IMR-90 (cell line): Measurements from ENCODE around the gene DUSP8. TPM values are rescaled to one million over a fixed set of nuclear protein-coding genes. Genes with fewer than 3 reads are reported as not detected.
A peak's percentile ranks its signal among the peaks of the same experiment; 100 is the strongest.
"Not testable (repeated sequence)": the region's sequence is repeated elsewhere in the genome, so short reads cannot be mapped to it uniquely, and the experiment has no call there.

Experiments used
- ATAC-seq: fragments of 200-7000 bp; cut with Tn5 transposase; 2 replicates; pipeline ENCODE4 v1.9.1; 2020; ENCODE audit warnings: low read depth, mild to moderate bottlenecking, moderate library complexity
- BruUV-seq: library from RNA; stranded (reverse); fragments of 400-500 nt; replicated peaks from 2 replicates; lab custom pipeline; 2021; lab: Mats Ljungman, UMichigan
- CTCF ChIA-PET: fragments of 300-600 bp; formaldehyde crosslinking; extraction: SDS; loops from one replicate; lab custom pipeline; 2021; ENCODE audit warnings: antibody characterized with exemption; lab: Yijun Ruan, JAX
- POLR2A ChIA-PET: fragments of 300-600 bp; sonication (Branson Sonifier 250); formaldehyde crosslinking; loops from one replicate; lab custom pipeline; 2022; ENCODE audit warnings: antibody characterized with exemption; ENCODE audit not compliant: unreplicated experiment; lab: Charles Lee
- DNase-seq: peaks from one replicate; pipeline ENCODE4 v3.0.0; 2013
- H2AFZ ChIP-seq: replicated peaks from 2 replicates; pipeline ENCODE3; 2013; ENCODE audit warnings: low read length, mild to moderate bottlenecking; ENCODE audit not compliant: poor library complexity
- H2AK5ac ChIP-seq: 2 replicates; pipeline ENCODE4 v1.6.1; 2013; ENCODE audit warnings: low read depth, low read length, inconsistent platforms
- H2AK9ac ChIP-seq: replicated peaks from 2 replicates; pipeline ENCODE3; 2013; ENCODE audit warnings: mild to moderate bottlenecking, low read depth, low read length, moderate library complexity; ENCODE audit not compliant: poor library complexity
- H2BK120ac ChIP-seq: 2 replicates; pipeline ENCODE4 v1.6.1; 2013; ENCODE audit warnings: low read depth, low read length, inconsistent platforms
- H2BK15ac ChIP-seq: 3 replicates; pipeline ENCODE4 v1.6.1; 2013; ENCODE audit warnings: low read depth, low read length, inconsistent platforms
- H2BK20ac ChIP-seq: 2 replicates; pipeline ENCODE4 v1.6.1; 2013; ENCODE audit warnings: low read depth, mild to moderate bottlenecking, inconsistent platforms, low read length, moderate library complexity
- H2BK5ac ChIP-seq: 2 replicates; pipeline ENCODE4 v1.6.1; 2013; ENCODE audit warnings: mild to moderate bottlenecking, low read depth, low read length, inconsistent platforms; ENCODE audit not compliant: poor library complexity, severe bottlenecking
- H3K14ac ChIP-seq: replicated peaks from 2 replicates; pipeline ENCODE4 v1.6.1; 2013; ENCODE audit warnings: low read depth, low read length, inconsistent platforms
- H3K18ac ChIP-seq: 2 replicates; pipeline ENCODE4 v1.6.1; 2013; ENCODE audit warnings: low read depth, low read length, control low read depth
- H3K23ac ChIP-seq: 2 replicates; pipeline ENCODE4 v1.6.1; 2013; ENCODE audit warnings: low read depth, low read length, inconsistent platforms
- H3K27ac ChIP-seq: 2 replicates; pipeline ENCODE4 v1.5.1; 2013; ENCODE audit warnings: mild to moderate bottlenecking, control low read depth, low read length; ENCODE audit not compliant: insufficient read depth
- H3K27me3 ChIP-seq: 2 replicates; pipeline ENCODE4 v1.6.1; 2013; ENCODE audit warnings: low read length; ENCODE audit not compliant: control insufficient read depth, insufficient read depth
- H3K36me3 ChIP-seq: 2 replicates; pipeline ENCODE4 v1.6.1; 2013; ENCODE audit warnings: low read length, mixed read lengths; ENCODE audit not compliant: control insufficient read depth, insufficient read depth
- H3K4ac ChIP-seq: 2 replicates; pipeline ENCODE4 v1.6.1; 2013; ENCODE audit warnings: low read depth, low read length, inconsistent platforms
- H3K4me1 ChIP-seq: 2 replicates; pipeline ENCODE4 v1.6.1; 2013; ENCODE audit warnings: low read length, mixed read lengths; ENCODE audit not compliant: control insufficient read depth, insufficient read depth
- H3K4me2 ChIP-seq: 2 replicates; pipeline ENCODE4 v1.6.1; 2013; ENCODE audit warnings: low read depth, mild to moderate bottlenecking, control low read depth, low read length, moderate library complexity
- H3K4me3 ChIP-seq: 2 replicates; pipeline ENCODE4 v1.5.1; 2013; ENCODE audit warnings: low read depth, mild to moderate bottlenecking, control low read depth, low read length, moderate library complexity; ENCODE audit not compliant: insufficient read depth
- H3K56ac ChIP-seq: 2 replicates; pipeline ENCODE4 v1.6.1; 2013; ENCODE audit warnings: low read length, inconsistent platforms; ENCODE audit not compliant: insufficient read depth; ENCODE audit errors: extremely low read depth
- H3K79me1 ChIP-seq, 2 experiments: 2 replicates each; pipeline ENCODE4 v1.6.1; 2013; ENCODE audit warnings: low read length in 2 of 2, inconsistent platforms in 1 of 2, low read depth in 1 of 2
- H3K9ac ChIP-seq: 2 replicates; pipeline ENCODE4 v1.6.1; 2013; ENCODE audit warnings: low read depth, low read length, control low read depth
- H3K9me1 ChIP-seq: 2 replicates; pipeline ENCODE4 v1.6.1; 2013; ENCODE audit warnings: low read length, inconsistent platforms; ENCODE audit not compliant: insufficient read depth
- H3K9me3 ChIP-seq: 2 replicates; pipeline ENCODE4 v1.6.1; 2013; ENCODE audit warnings: low read length; ENCODE audit not compliant: control insufficient read depth, insufficient read depth
- H4K20me1 ChIP-seq: 2 replicates; pipeline ENCODE4 v1.6.1; 2013; ENCODE audit warnings: low read length, inconsistent platforms; ENCODE audit not compliant: insufficient read depth
- H4K5ac ChIP-seq: 2 replicates; pipeline ENCODE4 v1.6.1; 2013; ENCODE audit warnings: mild to moderate bottlenecking, low read depth, low read length, control low read depth
- H4K8ac ChIP-seq, 2 experiments: 2 replicates each; pipeline ENCODE4 v1.6.1; 2013; ENCODE audit warnings: low read depth in 2 of 2, low read length in 2 of 2, control low read depth in 1 of 2, inconsistent platforms in 1 of 2
- H4K91ac ChIP-seq: 2 replicates; pipeline ENCODE4 v1.6.1; 2013; ENCODE audit warnings: low read depth, low read length, inconsistent platforms; ENCODE audit not compliant: insufficient read depth
- WGBS, 2 experiments: methylation state at CpG; one replicate each; pipeline versions ENCODE4 v1.1.5 to v1.1.7; 2013; ENCODE audit warnings: missing lambda C conversion rate in 2 of 2; ENCODE audit not compliant: insufficient read length in 1 of 2; ENCODE audit errors: extremely low coverage in 2 of 2; 5-methylcytosine and 5-hydroxymethylcytosine counted together
- dilution Hi-C: fragments of 300-500 bp; cut with HindIII; formaldehyde crosslinking; loops from one replicate; pipeline ENCODE4 v1.14.3; 2018; ENCODE audit warnings: low sequenced_read_pairs; ENCODE audit not compliant: unreplicated experiment
- in situ Hi-C: fragments of 300-500 bp; cut with MboI; formaldehyde crosslinking; loops from 3 replicates; pipeline ENCODE4 v1.14.3; 2019; ENCODE audit warnings: low sequenced_read_pairs, inconsistent platforms, mixed read lengths
- intact Hi-C: fragments of 100-400 bp; cut with micrococcal nuclease; formaldehyde crosslinking; loops from 2 replicates; pipeline ENCODE4 v1.10.0; 2022
- polyA plus RNA-seq, 3 experiments: library from polyadenylated mRNA; depleted of rRNA; stranded (reverse); fragments of >200 nt; gene quantifications; 2 replicates each; pipeline ENCODE4 v1.2.3, GENCODE V29; 2012; ENCODE audit warnings: low replicate concordance in 1 of 3
- total RNA-seq: library from RNA; depleted of rRNA; stranded (reverse); fragments of >200 nt; gene quantifications from 2 replicates; pipeline ENCODE4 v1.2.3, GENCODE V29; 2012

The DUSP8 gene
- total and polyA plus RNA-seq, 2 of the 4 experiments (the other 2 are of a cell fraction), result 0.72 to 4.2 TPM

DNA sequence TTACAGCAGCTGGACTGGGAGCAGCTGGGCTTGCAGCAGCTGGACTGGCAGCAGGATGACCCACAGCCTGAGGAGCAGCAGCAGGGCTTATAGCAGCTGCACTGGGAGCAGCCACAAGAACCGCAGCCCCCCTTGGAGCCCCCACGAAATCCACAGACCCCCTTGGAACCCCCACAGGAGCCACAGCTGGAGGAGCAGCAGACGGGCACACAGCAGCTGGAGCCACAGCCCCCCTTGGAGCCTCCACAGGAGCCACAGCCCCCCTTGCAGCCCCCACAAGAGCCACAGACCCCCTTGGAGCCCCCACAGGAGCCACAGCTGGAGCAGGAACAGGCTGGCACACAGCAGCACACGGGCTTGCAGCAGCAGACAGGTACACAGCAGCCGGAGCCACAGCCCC, 35.8 kb upstream of the DUSP8 start:
- dilution Hi-C loops, H3K79me1 ChIP-seq: not testable (repeated sequence)
- CTCF ChIA-PET, result interaction anchor here (0.9 to 2.2 kb wide), 2 partner anchors 9 to 13 kb away, joined by 4 to 7 read pairs; no protein-coding TSS in a partner anchor

DNA sequence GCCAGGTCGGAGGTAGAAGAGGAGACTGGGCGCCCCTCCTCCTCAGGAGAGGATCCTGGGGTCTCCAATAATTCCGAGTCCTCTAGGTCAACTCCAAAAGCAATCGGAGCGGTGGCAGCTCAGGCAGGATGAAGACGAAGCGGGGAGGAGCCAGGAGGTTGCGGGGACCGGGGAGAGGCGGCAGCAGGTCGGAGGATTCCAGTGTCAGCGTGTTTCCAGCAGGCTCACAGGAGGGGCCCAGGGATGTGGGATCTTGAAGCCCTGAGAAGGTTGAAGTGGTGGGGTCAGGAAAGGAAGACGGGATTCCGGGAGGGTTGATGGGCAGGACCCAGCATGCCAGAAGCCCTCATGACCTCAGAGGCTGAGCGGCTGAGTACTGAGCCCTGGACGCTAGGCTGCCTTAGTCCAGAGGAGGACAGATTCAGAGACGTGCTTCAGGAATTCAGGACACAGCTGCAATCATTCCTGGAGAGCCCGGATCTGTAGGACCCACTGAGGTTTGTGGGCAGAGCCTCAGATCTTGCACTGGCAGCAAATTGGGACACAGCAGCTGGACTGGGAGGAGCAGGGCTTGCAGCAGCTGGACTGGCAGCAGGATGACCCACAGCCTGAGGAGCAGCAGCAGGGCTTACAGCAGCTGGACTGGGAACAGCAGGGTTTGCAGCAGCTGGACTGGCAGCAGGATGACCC, 35.2 kb upstream of the DUSP8 start:
- H3K4me1 ChIP-seq, H3K36me3 ChIP-seq, H2BK120ac ChIP-seq, H3K56ac ChIP-seq, H3K23ac ChIP-seq, BruUV-seq, POLR2A ChIA-PET, H2BK20ac ChIP-seq, H3K27ac ChIP-seq, H4K5ac ChIP-seq, in situ Hi-C loops, H3K9me3 ChIP-seq, H3K4ac ChIP-seq, dilution Hi-C loops, H3K14ac ChIP-seq, H4K91ac ChIP-seq, H2BK5ac ChIP-seq, H3K18ac ChIP-seq, DNase-seq, H2AK9ac ChIP-seq, H4K8ac ChIP-seq, H3K79me1 ChIP-seq, H3K4me2 ChIP-seq, H3K9ac ChIP-seq, H2AFZ ChIP-seq, H3K4me3 ChIP-seq, H3K9me1 ChIP-seq, intact Hi-C loops, H2BK15ac ChIP-seq, H2AK5ac ChIP-seq, H4K20me1 ChIP-seq: not testable (repeated sequence)
- H3K27me3 ChIP-seq, result peaks cover 52% of the 10 kb centered on the region
- CTCF ChIA-PET, result interaction anchor here (0.9 to 2.2 kb wide), 2 partner anchors 10 to 12 kb away, joined by 4 to 7 read pairs; no protein-coding TSS in a partner anchor
- peak; percentile 42 for ATAC-seq
- 17% methylated on average over 9 of the region's 18 CpGs; no CpG with 5 or more reads in 1 of the 2 experiments for WGBS, 2 experiments

More for the DNA sequence above, 35.8 kb upstream of the DUSP8 start:
- in situ Hi-C loops, H3K4ac ChIP-seq, H3K9me3 ChIP-seq, H4K8ac ChIP-seq, H3K18ac ChIP-seq, H3K4me2 ChIP-seq, H3K27ac ChIP-seq, H3K9me1 ChIP-seq, H2AK9ac ChIP-seq, H3K9ac ChIP-seq, H3K14ac ChIP-seq, H3K23ac ChIP-seq, H2BK15ac ChIP-seq, H3K4me1 ChIP-seq, H2BK20ac ChIP-seq, intact Hi-C loops, POLR2A ChIA-PET, DNase-seq, H3K36me3 ChIP-seq, H4K91ac ChIP-seq, BruUV-seq, H2BK5ac ChIP-seq, H3K4me3 ChIP-seq, H2BK120ac ChIP-seq, H4K20me1 ChIP-seq, H3K56ac ChIP-seq, H2AK5ac ChIP-seq, H4K5ac ChIP-seq, H2AFZ ChIP-seq, ATAC-seq: not testable (repeated sequence)
- WGBS, 2 experiments, result no CpG with 5 or more reads among the region's 5 CpGs
- peaks cover 51% of the 10 kb centered on the region for H3K27me3 ChIP-seq
